Measurements from ENCODE around the gene CA5A.

CA5A gene

GRCh38 chr16:87964049-87964659, 27.8 kb upstream of the CA5A start:
- no peaks in the 10 kb centered on the region for H3K9me3 ChIP-seq
- no peaks in the 10 kb centered on the region for H3K36me3 ChIP-seq
- TF ChIP-seq CTCF (IDR thresholded peaks at IDR 0.05) = no peak
- H3K27me3 ChIP-seq = no peaks in the 10 kb centered on the region
- H3K4me3 ChIP-seq (ENCODE audit: low read depth in 1 of 2, low read length in 1 of 2) = no peak overlapping the region
- H3K4me1 ChIP-seq (ENCODE audit: control insufficient read depth in 1 of 2, insufficient read depth in 1 of 2, low read depth in 1 of 2, low read length in 1 of 2) = peaks cover 22 to 29% of the 10 kb centered on the region in 2 experiments
- peak overlapping the region; percentile 24 for H3K27ac ChIP-seq

- Histone ChIP-seq H3K36me3 (no peaks in the 10 kb centered on the region), H3K27me3 (no peaks in the 10 kb centered on the region), H3K27ac (peak overlapping the region; percentile 24), H3K4me1 (ENCODE audit: control insufficient read depth in 1 of 2, insufficient read depth in 1 of 2, low read depth in 1 of 2, low read length in 1 of 2) (peaks cover 22 to 31% of the 10 kb centered on the region in 2 experiments), H3K4me3 (ENCODE audit: low read depth in 1 of 2, low read length in 1 of 2) (no peak overlapping the region), H3K9me3 (no peaks in the 10 kb centered on the region)
- no peak for TF ChIP-seq CTCF (IDR thresholded peaks at IDR 0.05)
Observed at GRCh38 chr16:87963400-87963799, 27.1 kb upstream of the CA5A start.

- Histone ChIP-seq H3K27ac (no peak overlapping the region), H3K4me1 (ENCODE audit: control insufficient read depth in 1 of 2, insufficient read depth in 1 of 2, low read depth in 1 of 2, low read length in 1 of 2) (peaks cover 30 to 37% of the 10 kb centered on the region in 2 experiments), H3K4me3 (ENCODE audit: low read depth in 1 of 2, low read length in 1 of 2) (no peak overlapping the region), H3K36me3 (peaks cover 9% of the 10 kb centered on the region), H3K27me3 (no peaks in the 10 kb centered on the region), H3K9me3 (no peaks in the 10 kb centered on the region)
- TF ChIP-seq CTCF (IDR thresholded peaks at IDR 0.05) = no peak
Observed at GRCh38 chr16:87961623-87962022, 25.3 kb upstream of the CA5A start.

GRCh38 chr16:87960852-87961251, 24.5 kb upstream of the CA5A start:
- peaks cover 34 to 39% of the 10 kb centered on the region in 2 experiments for H3K4me1 ChIP-seq (ENCODE audit: control insufficient read depth in 1 of 2, insufficient read depth in 1 of 2, low read depth in 1 of 2, low read length in 1 of 2)
- no peak overlapping the region for H3K27ac ChIP-seq
- TF ChIP-seq CTCF (IDR thresholded peaks at IDR 0.05) = no peak
- H3K4me3 ChIP-seq (ENCODE audit: low read depth in 1 of 2, low read length in 1 of 2) = no peak overlapping the region
- no peaks in the 10 kb centered on the region for H3K27me3 ChIP-seq
- H3K36me3 ChIP-seq = peaks cover 9% of the 10 kb centered on the region
- H3K9me3 ChIP-seq = no peaks in the 10 kb centered on the region

- peak overlapping the region; percentile 57 for H3K27ac ChIP-seq
- H3K36me3 ChIP-seq = peaks cover 9% of the 10 kb centered on the region
- no peak overlapping the region for H3K4me3 ChIP-seq (ENCODE audit: low read depth in 1 of 2, low read length in 1 of 2)
- H3K4me1 ChIP-seq (ENCODE audit: control insufficient read depth in 1 of 2, insufficient read depth in 1 of 2, low read depth in 1 of 2, low read length in 1 of 2) = peaks cover 40 to 45% of the 10 kb centered on the region in 2 experiments
- no peaks in the 10 kb centered on the region for H3K27me3 ChIP-seq
- H3K9me3 ChIP-seq = no peaks in the 10 kb centered on the region
- TF ChIP-seq CTCF (IDR thresholded peaks at IDR 0.05) = no peak
Observed at GRCh38 chr16:87960296-87960695, 24.0 kb upstream of the CA5A start.
